NCI-H1436 treated with DMSO at 0.1 percent for 48 hours (cell line): ENCODE results near the gene NAA80.
"Not testable (repeated sequence)": the region's sequence is repeated elsewhere in the genome, so short reads cannot be mapped to it uniquely, and the experiment has no call there.

ENCODE experiments used
- DNase-seq: peaks from one replicate; lab custom pipeline; 2025; lab: John Stamatoyannopoulos, UW

NAA80 gene

DNA sequence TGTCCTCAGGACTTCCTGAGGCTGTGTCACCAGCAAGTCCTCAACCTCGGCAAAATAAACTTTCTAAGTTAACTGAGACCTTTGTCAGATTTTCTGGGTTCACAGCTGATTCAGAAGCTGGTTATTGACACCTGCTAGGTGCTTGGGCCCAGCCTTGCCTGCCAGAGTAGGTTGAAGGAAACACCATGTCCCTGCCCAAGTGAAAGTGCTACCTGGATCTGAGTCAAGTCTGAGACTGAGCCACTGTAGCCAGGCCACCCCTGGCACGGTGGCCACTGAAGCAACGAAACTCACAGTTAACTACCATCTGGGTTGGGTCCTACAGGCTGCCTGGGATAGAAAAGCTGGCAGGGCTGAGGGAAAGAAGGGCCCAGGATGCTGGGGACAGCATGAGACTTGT lies 15.1 kb upstream of the NAA80 start:
- no peak for DNase-seq

DNA sequence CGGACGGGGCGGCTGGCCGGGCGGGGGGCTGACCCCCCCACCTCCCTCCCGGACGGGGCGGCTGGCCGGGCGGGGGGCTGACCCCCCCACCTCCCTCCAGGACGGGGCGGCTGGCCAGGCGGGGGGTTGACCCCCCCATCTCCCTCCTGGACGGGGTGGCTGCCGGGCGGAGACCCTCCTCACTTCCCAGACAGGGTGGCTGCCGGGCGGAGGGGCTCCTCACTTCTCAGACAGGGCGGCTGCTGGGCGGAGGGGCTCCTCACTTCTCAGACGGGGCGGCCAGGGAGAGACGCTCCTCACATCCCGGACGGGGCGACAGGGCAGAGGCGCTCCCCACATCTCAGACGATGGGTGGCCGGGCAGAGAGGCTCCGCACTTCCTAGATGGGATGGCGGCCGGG lies 12.8 kb upstream of the NAA80 start:
- DNase-seq = not testable (repeated sequence)

DNA sequence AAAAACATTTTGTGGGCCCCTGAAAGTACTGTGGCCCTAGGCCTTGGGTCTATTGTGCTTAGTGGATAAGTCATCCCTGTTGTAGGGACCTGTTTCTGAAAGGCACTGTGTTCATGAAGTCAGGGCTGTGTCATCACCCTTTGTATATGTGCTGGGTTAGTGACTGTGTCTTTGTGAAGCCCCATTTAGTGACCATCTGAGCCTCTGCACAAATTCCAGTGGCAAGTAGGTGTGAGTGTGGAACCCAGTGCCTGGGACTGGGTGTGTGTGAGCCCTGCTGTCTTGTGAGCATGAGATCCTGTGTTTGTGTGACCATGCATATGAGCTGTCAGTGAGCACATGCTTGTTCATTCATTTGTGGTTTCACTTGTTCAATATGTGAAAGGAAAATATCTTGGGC lies 5.4 kb upstream of the NAA80 start:
- DNase-seq = no peak

DNA sequence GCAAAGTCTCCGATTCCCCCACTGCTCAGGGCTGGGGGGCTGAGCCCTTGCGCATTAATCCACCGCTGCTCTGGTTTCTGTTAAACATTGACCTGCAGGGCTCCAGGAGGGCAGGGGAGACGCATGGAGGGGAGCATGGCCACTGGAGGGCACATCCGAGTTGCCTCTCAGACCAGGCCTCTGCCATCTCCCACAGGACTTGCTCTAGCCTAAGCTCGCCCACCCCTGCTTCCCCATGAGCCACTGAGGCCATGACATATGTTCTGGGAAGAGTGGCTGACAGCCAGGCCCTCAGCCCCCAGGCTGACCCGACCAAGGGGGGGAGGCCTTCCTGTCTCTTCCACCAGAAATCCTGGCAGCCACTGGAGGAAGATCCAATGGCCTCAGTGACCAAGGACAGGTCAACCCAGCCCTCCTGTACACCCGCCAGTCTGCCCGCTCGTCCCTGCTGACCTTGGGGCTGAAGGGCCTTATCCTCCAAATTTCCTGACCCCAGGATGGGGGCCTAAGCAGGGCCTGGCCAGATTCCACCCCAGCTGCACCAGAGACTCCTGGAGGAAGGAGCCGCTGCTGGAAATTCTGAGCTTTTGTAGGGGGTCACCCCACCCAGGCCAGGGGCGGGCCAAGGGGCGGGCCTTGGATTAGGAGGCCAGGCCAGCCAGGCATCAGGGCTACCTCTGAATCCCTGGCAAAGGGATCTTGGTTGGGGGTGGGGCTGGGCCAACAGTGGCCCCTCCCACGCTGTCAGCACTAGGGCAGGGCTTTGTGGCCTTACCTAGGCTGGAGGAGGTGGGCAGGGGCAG lies 4.0 kb upstream of the NAA80 start, which contains the start of gene HYAL1:
Gene HYAL1 (minus strand): TSS at position 562 of the 803 bp plus-strand sequence. CDS start 618 bp downstream, outside the sequence.
- no peak for DNase-seq

DNA sequence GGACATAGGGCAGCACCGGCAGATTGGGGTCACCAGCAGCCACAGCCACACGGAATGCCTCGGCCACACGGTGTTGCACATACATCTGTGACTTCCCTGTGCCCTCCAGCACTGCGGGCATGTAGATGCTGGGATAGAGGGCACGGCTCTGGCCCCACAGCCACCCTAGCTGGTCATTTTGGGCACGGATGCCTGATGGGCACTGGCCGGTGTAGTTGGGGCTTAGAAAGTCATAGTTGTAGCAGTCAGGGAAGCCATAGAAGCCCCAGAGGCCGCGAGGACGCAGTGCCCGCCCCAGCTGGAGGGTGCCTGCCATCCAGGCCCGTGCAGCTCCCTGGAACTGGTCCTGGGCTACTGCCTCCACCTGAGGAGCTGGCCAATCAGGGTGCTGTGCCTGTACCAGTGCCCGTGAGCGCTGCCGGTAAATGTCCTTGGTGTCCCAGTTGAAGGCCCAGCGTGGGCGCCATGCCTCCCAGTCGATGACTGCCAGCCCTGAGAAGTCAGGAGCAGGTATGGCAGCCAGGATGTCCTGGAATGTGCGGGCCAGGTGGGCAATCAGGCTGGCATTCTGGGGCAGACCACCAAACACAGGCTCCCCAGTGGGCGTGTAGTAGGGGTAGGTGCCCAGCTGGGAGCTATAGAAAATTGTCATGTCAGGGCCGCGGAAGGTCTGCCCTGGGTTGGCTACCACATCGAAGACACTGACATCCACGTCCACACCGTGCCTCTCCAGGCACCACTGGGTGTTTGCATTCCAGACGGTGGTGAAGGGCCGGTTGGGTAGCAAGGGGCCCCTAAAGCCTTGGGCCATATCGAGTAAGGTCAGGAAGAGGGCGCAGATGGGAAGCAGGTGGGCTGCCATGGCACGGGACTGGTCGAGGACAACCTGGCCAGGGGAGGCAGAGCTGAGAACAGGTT lies 3.1 kb upstream of the NAA80 start:
- no peak for DNase-seq

DNA sequence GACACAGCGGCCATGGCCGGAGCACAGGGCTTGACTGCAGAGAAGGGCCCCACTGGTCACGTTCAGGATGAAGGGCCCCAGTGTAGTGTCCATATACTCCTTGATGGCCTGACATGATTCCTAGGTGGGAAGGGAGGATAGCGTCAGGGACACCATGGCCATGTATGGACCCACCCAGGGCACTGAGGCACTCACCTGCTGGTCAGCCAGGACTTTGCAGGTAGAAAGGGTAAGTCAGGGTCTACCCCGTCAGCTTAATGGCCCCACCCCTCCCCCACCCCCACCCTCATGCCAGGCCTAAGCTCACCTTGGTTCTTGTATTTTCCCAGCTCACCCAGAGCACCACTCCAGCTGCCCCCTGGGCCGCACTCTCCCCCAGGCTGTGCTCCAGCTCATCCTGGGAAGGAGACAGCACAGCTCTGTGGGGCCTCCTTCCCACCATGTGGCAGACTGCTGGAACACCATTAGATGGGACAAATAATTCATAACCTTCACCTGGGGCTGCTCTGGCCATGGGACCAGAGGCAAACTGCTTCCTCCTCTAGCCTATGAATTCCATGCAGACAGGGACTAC lies 1.6 kb upstream of the NAA80 start:
- no peak for DNase-seq

DNA sequence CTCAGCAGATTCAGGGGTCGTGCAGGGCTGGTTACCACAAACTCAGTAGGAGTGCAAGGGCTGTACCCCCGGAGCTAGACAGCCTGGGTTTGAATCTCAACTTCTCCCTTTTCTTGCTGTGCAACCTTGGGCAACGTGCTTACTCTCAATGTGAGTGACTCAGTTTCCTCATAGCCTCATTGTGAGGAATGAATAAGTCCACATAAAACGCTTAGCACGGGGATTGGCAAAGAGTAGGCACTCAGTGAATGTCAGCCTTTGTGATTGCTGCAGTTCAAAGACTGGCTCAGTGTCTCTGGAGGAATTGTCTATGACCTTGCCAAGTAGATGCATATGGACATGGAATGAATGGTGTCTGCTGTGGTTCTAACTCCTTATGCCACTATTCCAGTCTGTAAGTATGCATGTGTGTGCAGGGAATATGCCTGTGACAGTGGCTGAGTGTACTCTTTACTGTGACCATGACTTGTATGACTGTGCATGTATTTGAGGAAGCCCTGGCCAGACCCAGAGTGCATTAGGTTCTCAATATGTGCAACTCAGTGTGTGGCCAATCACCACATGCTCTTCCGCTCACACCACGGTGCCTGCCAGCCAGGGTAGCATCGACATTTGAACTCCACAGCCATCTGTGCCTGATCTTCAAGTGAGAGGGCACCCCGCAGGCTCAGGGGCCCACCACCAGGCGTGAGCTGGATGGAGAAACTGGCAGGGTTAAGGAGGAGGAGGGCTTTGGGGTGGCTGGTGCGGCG lies 900 bp upstream of the NAA80 start:
- no peak for DNase-seq

DNA sequence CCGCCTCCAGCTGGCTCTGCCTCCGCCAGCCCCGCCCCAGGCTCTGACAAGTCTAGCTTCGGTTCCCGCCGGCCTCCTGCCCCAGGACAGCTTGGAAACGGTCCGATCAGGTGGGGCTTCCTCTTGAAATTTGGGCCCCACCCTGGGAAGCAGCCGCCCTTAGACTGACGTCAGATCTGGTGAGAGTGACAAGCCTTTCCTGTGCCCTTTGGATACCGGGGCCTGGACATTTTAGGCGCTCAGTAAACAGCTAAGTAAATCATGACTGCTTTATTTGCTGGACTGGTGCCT lies 378 bp upstream of the NAA80 start:
- no peak for DNase-seq

DNA sequence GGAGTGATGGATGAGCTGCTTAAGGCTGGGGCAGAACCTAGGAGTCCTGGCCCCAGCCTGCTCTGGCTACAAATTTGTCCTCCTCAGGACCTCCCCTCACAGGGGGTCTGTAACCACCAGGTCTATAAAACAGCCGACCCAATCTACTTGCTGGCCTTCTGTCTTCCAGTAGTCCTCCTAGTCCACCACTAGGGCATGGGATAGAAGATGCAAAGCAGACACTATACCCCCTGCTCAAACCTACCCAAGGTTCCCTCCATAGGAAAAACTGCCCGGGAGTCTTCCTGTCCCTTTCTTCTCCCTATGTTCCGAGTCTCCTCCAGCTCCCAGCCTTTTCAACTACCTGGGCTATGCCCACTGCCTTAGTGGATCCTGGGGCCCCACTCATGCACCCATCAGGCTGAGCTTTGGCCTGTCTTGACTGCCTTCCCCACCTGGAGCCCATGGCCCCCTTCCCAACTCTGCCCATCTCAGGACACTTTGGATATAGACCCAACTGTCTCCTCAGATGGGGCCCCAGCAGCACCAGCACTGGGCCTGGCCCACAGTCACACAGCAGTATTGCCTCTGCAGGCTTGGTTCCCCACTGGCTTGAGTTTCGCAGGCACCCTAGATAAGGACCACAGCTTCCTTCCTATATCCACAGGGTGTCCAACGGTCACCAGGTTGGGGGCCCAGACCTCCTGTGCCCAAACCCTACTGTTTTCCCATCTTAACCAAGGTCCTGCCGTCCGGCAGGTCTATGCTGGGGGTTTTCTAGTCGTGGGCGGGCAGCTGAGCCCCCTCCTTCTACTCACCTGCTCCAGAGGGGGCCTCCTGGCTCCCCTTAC lies 1.1 kb downstream of the NAA80 start:
- DNase-seq = no peak

DNA sequence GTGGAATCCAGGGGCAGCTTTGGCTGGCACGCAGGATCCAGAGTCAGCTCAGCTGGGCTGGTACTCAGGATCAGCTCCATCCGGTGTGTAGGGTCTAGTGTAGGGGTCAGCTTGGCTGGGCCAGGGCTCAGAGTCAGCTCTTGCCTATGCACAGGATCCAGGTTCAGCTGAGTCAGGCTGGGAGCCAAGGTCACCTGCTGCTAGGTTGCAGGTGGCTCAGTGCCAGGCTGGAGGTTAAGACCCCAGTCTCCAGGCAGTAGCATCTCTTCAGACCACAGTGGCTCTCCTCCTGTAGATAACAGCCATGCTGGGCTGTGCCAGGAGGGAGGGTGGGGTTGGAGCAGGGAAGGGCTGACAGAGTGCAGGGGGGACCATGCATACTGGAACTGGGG lies 1.8 kb downstream of the NAA80 start:
- no peak for DNase-seq

DNA sequence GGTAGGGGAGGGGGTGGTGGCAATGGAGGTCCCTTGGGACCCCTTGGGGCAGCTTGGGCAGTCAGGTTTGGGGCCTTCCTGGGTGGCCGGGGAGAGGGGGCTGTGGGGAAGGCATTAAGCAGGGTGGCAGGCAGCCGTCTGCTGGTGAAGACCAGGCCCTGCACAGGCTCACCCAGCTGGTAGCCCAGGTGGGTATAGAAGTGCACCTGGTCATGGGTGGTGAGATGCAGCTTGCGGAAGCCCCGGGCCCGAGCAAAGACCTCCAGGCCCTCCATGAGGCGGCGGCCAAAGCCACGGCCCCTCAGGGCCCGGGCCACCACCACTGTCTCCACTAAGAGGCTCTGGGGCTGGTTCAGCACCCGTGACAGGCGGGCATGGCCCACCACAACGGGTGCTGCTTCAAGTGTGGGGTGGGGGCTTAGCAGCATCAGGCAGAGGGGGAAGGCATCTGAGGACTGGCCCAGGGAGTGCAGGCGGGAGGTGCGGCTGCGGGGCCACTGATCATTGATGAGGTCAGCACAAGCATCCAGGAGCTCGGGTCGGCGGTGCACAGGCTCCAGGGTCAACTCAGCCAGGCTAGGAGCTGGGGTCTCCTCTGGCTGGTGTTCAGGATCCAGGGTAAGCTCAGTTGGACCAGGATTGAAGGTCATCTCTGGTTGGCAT lies 2.4 kb downstream of the NAA80 start:
- no peak for DNase-seq

DNA sequence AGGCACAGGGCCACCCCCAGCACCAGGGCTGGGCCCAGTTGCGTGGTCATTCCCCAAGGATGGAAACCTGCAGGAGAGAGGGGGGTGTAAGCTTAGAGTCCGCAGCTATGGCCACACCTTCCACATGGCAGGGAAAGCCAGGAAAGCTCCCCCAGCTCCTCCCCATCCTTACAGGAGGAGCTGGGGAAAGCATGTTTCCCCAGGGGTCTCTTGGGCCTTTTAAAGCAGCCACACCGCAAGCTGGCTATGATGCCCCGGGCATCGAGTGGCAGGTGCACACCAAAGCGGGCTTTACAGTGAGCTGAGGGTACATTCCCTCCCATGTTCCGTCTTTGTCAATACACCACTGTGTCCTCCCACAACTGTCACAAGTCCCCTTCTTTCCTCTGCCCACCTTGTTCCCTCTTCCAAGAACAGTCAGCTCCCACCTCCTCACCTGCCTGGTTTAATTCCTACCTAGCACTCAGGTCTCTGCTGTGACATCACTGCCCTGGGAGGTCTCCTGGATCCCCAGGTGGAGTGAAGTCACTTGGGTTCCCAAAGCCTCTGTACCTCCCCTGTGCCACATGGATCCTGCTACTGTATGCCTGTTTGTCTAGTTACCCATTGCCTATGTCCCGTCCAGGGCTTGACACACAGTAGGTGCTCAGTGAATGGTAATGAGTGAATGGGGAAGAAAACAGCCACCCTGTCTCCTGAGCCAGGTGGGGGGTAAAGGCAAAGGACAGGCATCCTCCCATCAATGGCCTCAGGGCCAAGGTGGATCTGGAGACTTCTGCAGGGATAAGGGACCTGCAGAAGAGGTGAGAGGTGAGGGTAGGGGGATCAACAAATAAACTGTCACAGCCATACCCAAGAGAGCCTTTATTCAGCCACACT lies 3.4 kb downstream of the NAA80 start:
- DNase-seq = no peak

DNA sequence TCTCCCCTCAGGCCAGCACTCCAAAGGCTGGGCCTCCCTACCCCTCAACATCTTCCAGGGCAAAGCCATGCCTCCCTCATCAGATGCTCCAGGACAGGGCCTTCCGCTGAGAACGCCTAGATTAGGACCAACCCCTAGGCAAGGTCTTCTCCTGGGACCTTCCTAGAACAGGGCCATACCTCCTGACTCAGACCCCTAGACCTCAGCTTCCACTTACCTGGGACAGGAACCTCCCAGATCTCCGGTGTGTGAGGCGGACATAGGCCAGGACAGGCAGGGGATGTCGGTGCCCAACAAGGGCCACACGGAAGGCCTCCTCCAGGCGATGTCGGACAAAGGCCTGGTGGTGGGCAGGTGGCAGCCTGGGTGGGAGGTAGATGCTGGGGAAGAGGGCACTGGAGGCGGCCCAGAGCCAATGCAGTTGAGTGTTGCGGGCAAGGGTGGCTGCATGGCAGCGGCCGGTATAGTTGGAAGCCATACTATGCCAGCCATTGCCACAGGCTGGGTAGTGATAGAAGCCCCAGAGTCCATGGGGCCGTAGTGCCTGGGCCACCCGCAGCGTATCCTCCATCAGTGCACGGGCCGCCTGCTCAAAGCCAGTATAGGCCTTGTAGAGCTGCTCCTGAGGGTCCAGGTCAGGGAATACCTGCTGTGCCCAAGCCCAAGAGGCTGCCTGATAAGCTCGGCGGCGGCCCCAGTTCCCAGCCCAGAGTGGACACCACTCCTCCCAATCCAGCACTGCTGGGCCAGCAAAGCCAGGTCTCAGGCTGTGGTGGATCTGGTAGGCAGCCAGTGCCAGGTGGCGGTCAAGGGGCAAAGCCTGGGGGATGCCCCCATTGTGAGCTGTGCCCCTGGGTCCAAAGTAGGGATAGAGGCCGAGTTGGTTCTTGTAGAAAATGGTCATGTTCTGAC lies 4.5 kb downstream of the NAA80 start:
- no peak for DNase-seq

DNA sequence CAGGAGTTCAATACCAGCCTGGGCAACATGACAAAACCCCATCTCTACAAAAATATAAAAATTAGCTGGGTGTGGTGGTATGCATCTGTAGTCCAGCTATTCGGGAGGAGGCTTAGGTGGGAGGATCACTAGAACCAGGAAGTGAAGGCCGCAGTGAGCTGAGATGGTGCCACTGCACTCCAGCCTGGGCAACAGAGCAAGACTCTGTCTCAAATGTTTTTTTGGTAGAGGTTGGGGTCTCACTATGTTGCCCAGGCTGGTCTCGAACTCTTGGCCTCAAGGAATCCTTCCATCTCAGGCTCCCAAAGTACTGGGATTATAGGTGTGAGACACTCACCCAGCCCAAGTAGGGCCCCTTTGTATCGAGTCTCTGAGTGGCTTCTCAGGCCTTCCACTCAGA lies 5.1 kb downstream of the NAA80 start:
- no peak for DNase-seq

DNA sequence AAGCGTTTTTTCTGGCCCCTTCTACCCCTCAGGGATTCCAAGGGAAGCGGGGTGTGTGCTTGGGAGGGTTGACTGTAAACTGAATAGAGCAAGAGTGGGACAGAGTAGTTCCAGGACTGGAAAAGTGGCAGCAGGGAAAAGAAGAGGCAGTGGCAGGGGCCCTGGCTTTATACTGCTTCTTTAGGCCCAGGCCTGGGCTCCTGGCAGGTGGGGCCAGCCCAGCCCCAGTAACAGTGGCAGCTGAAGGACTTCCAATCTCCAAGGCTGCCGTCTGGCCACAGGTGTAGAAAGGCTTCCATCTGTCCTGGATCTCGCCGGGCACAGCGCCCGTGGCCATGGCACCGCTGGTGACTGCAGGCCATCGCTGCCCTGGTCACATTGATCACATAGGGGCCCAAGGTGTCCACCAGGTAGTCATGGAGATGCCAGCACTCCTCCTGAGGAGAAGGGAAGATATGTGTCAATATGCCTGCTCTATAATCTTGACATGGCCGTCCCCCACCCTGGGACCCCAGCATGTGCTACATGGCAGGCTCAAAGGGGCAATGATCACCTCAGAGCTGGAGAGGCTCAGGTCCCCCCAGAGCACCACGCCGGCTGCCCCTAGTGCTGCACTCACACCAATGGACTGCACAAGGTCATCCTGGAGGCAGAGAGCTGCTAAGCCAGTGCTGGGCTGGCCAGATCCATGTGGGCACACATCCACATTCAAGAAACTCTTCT lies 6.0 kb downstream of the NAA80 start:
- no peak for DNase-seq

DNA sequence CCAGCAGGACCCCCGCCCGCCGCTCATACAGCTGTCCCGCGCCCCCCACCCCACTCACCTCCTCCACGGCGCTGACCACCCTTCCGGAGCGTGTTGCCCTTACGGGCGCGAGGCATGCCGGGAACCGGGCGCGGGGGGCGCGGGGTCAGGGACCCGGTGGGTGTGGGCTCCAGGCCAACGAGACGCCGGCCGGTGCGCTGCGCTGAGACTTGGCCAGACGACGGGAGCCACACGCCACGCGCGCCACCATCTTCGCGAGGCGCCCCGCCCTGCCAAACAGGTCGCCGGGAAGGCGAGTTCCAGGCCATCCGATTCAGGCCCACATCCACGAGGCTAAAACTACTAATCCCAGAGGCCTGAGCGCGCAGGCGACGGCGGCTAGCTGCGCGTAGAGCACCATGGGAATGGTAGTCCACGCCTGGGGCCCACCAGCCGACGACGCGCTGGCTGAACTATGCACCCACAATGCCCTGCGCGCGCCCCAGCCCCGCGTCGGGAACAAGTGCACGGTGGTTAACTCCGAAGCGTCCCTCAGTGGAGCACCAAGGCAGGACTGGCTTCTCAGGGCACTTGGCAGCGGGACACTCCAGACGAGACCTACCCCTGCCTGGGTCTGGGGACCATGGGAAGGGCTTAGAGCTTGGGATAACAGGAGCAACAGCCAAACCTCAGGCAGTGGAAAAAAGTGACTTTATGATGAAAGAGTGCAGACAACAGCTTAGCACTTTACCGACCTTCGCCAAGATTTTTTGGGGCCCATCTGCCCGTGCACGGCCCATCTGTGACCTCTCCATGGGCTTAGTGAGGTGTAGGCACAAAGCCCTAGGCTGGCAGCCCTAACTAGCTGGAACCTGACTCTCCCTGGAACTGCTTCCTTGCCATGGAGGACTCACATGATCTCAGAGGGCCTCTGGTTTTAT lies 6.8 kb downstream of the NAA80 start, which contains the start of gene IFRD2:
Gene IFRD2 (minus strand): TSS at position 271 of the 920 bp plus-strand sequence. CDS start 155 bp downstream, at position 116.
- DNase-seq = peak; percentile 64

DNA sequence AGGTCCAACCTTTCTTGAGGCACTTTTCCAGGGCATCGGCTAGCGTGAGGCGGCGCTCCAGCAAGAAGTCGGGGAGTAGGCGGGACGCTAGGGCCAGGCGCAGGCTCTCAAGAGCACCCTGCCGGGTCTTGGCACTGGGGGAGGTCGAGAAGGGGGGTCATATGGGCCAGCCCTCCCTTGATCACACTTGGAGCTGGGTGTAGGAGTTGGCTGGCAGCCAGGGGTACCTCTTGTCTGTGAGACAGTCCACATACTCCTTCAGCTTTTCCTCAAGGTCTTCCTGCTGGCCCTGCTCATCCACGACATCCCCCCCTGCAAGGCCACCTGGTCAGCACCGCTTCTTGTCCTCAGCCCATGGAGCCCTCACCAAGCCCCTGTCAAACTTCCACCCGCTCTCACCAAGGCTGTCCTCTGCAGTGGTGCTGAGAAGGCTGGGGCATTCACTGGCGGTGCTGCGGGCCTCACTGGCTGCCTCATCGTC lies 9.0 kb downstream of the NAA80 start:
- no peak for DNase-seq
